Sigmoid colon (tissue), 4 donors: ENCODE data around the gene ARHGAP27.
"Not testable (repeated sequence)": the region's sequence is repeated elsewhere in the genome, so short reads cannot be mapped to it uniquely, and the experiment has no call there.

Experiments used
- CTCF ChIP-seq, 4 experiments: fragments of 450-650 bp in 3 of 4; fragments of 200-600 bp in 1 of 4; IDR thresholded peaks; one replicate each; pipeline ENCODE4 v1.5.1; 2016 to 2019; ENCODE audit warnings: antibody characterized with exemption in 4 of 4, mild to moderate bottlenecking in 3 of 4, moderate library complexity in 2 of 4
- POLR2A ChIP-seq, 2 donors: fragments of 450-650 bp; IDR thresholded peaks; one replicate each; pipeline ENCODE4 v1.6.1; 2016; ENCODE audit warnings: antibody characterized with exemption in 2 of 2, mild to moderate bottlenecking in 2 of 2, moderate library complexity in 2 of 2
- POLR2AphosphoS5 ChIP-seq, 4 donors: sonication (generic); formaldehyde crosslinking; IDR thresholded peaks; one replicate each; pipeline ENCODE4 v1.6.1; 2017; ENCODE audit warnings: antibody characterized with exemption in 4 of 4

- not testable (repeated sequence) for TF ChIP-seq CTCF, POLR2A, POLR2AphosphoS5 (IDR thresholded peaks at IDR 0.05)
Measured at GRCh38 chr17:45448066-45448465, 15.4 kb upstream of the ARHGAP27 start.
